Upper lobe of left lung (tissue), 4 donors: Measurements from ENCODE around the gene VAV2.

ENCODE experiments used
- POLR2A ChIP-seq, 4 donors: fragments of 450-650 bp; IDR thresholded peaks; one replicate each; pipeline ENCODE4 v1.5.1; 2016 to 2017; ENCODE audit warnings: antibody characterized with exemption in 4 of 4, mild to moderate bottlenecking in 2 of 4
- POLR2AphosphoS5 ChIP-seq, 2 donors: sonication (generic); formaldehyde crosslinking; IDR thresholded peaks; one replicate each; pipeline ENCODE4 v1.5.1; 2017; ENCODE audit warnings: antibody characterized with exemption in 2 of 2
- TF ChIP-seq, protein P1 (sequence below), 6 experiments: fragments of 450-650 bp in 4 of 6; fragments of 200-600 bp in 2 of 6; sonication (generic) in 2 of 6; IDR thresholded peaks; one replicate each; pipeline ENCODE4 v1.5.1; 2016 to 2019; ENCODE audit warnings: antibody characterized with exemption in 6 of 6

DNA sequence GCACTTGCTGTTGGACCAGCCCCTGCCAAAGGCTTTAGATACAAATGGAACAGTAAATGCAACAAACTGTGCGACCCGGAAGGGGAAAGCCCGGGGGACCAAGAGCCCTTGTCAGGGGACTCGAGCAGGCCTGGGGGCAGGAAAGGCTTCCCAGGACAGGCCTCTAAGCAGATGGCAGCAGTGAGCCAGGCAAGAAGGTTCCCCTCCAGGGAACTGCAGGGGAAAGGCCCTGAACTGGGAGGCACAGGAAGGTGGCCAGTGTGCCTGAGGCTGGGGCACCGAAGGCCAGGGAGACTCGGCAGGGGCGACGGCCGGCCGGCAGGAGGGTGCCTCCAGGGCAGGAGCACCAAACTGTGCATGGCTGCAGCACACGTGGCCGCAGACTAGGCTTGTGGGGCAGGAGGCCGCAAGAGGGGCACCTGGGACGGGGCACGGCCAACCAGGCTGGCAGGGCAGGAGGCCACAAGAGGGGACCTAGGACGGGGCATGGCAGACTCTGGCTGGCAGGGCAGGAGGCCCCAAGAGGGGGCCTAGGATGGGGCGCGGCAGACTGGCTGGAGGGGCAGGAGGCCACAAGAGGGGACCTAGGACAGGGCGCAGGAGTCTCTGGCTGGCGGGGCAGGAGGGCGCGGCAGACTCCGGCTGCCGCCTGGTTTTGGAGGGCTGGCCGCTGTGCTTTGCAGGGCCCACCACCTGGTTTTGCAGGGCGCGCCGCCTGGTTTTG, 10.0 kb downstream of the VAV2 start:
- TF ChIP-seq, protein P1, sequence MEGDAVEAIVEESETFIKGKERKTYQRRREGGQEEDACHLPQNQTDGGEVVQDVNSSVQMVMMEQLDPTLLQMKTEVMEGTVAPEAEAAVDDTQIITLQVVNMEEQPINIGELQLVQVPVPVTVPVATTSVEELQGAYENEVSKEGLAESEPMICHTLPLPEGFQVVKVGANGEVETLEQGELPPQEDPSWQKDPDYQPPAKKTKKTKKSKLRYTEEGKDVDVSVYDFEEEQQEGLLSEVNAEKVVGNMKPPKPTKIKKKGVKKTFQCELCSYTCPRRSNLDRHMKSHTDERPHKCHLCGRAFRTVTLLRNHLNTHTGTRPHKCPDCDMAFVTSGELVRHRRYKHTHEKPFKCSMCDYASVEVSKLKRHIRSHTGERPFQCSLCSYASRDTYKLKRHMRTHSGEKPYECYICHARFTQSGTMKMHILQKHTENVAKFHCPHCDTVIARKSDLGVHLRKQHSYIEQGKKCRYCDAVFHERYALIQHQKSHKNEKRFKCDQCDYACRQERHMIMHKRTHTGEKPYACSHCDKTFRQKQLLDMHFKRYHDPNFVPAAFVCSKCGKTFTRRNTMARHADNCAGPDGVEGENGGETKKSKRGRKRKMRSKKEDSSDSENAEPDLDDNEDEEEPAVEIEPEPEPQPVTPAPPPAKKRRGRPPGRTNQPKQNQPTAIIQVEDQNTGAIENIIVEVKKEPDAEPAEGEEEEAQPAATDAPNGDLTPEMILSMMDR (IDR thresholded peaks at IDR 0.05), result no peak
- no peak for TF ChIP-seq POLR2A (IDR thresholded peaks at IDR 0.05)
- no peak for TF ChIP-seq POLR2AphosphoS5 (IDR thresholded peaks at IDR 0.05)
